ENCODE data around the gene ABCG8. TPM values are rescaled to one million over a fixed set of nuclear protein-coding genes. Genes with fewer than 3 reads are reported as not detected.

The ABCG8 gene
- total and polyA plus RNA-seq, 5 donors, result not detected

- 94% methylated on average over 17 of the region's 17 CpGs for WGBS
- DNase-seq (no peak), ATAC-seq (no peak)
- H3K4me1 ChIP-seq (ENCODE audit: control insufficient read depth, insufficient read depth, low read length), result no peaks in the 10 kb centered on the region
- H3K4me3 ChIP-seq (ENCODE audit: low read length), result no peak overlapping the region
- intact Hi-C loops (cut with DNase I), result no loop called here
- H3K27me3 ChIP-seq (ENCODE audit: control insufficient read depth, insufficient read depth), result no peaks in the 10 kb centered on the region
- no peak overlapping the region for H3K27ac ChIP-seq (ENCODE audit: low read length)
- H3K9me3 ChIP-seq (ENCODE audit: control insufficient read depth, low read length), result no peaks in the 10 kb centered on the region
Observed at GRCh38 chr2:43826305-43827250, 12.2 kb upstream of the ABCG8 start.

- WGBS, result 7% methylated on average over 54 of the region's 54 CpGs
- H3K27ac ChIP-seq (ENCODE audit: low read length), result no peak overlapping the region
- ATAC-seq, result peak; percentile 33 to 35
- H3K4me1 ChIP-seq (ENCODE audit: control insufficient read depth, insufficient read depth, low read length), result no peaks in the 10 kb centered on the region
- H3K4me3 ChIP-seq (ENCODE audit: low read length), result peak overlapping the region; percentile 5
- H3K27me3 ChIP-seq (ENCODE audit: control insufficient read depth, insufficient read depth), result no peaks in the 10 kb centered on the region
- intact Hi-C loops (cut with DNase I), result no loop called here
- H3K9me3 ChIP-seq (ENCODE audit: control insufficient read depth, low read length), result no peaks in the 10 kb centered on the region
- DNase-seq, result peak in 1 of 3 donors; percentile 59
Observed at GRCh38 chr2:43831543-43832294, 7.1 kb upstream of the ABCG8 start.

GRCh38 chr2:43832457-43832856 is 6.3 kb upstream of the ABCG8 start:
- Histone ChIP-seq H3K4me3 (ENCODE audit: low read length) (no peak overlapping the region), H3K4me1 (ENCODE audit: control insufficient read depth, insufficient read depth, low read length) (no peaks in the 10 kb centered on the region), H3K27me3 (ENCODE audit: control insufficient read depth, insufficient read depth) (no peaks in the 10 kb centered on the region), H3K9me3 (ENCODE audit: control insufficient read depth, low read length) (no peaks in the 10 kb centered on the region), H3K27ac (ENCODE audit: low read length) (no peak overlapping the region)
- 58% methylated on average over 3 of the region's 3 CpGs for WGBS
- intact Hi-C loops (cut with DNase I), result no loop called here
- ATAC-seq (no peak), DNase-seq (no peak)

GRCh38 chr2:43837033-43837432 is 1.7 kb upstream of the ABCG8 start:
- no peak for ATAC-seq
- H3K27me3 ChIP-seq (ENCODE audit: control insufficient read depth, insufficient read depth), result no peaks in the 10 kb centered on the region
- no peaks in the 10 kb centered on the region for H3K4me1 ChIP-seq (ENCODE audit: control insufficient read depth, insufficient read depth, low read length)
- no peak for DNase-seq
- 77% methylated on average over 4 of the region's 4 CpGs for WGBS
- H3K9me3 ChIP-seq (ENCODE audit: control insufficient read depth, low read length), result no peaks in the 10 kb centered on the region
- intact Hi-C loops (cut with DNase I), result no loop called here
- H3K4me3 ChIP-seq (ENCODE audit: low read length), result no peak overlapping the region
- H3K27ac ChIP-seq (ENCODE audit: low read length), result no peak overlapping the region

- Histone ChIP-seq H3K4me1 (ENCODE audit: control insufficient read depth, insufficient read depth, low read length) (no peaks in the 10 kb centered on the region), H3K27ac (ENCODE audit: low read length) (no peak overlapping the region), H3K9me3 (ENCODE audit: control insufficient read depth, low read length) (no peaks in the 10 kb centered on the region), H3K27me3 (ENCODE audit: control insufficient read depth, insufficient read depth) (no peaks in the 10 kb centered on the region), H3K4me3 (ENCODE audit: low read length) (no peak overlapping the region)
- ATAC-seq (peak in 1 of 2 donors; percentile 26), DNase-seq (no peak)
- 86% methylated on average over 21 of the region's 21 CpGs for WGBS
- intact Hi-C loops (cut with DNase I), result no loop called here
Observed at GRCh38 chr2:43837831-43838559, 776 bp upstream of the ABCG8 start.

- no peak overlapping the region for H3K4me3 ChIP-seq (ENCODE audit: low read length)
- H3K27ac ChIP-seq (ENCODE audit: low read length), result no peak overlapping the region
- WGBS, result 81% methylated on average over 14 of the region's 14 CpGs
- H3K4me1 ChIP-seq (ENCODE audit: control insufficient read depth, insufficient read depth, low read length), result no peaks in the 10 kb centered on the region
- no peaks in the 10 kb centered on the region for H3K9me3 ChIP-seq (ENCODE audit: control insufficient read depth, low read length)
- intact Hi-C loops (cut with DNase I), result no loop called here
- DNase-seq (no peak), ATAC-seq (no peak)
- no peaks in the 10 kb centered on the region for H3K27me3 ChIP-seq (ENCODE audit: control insufficient read depth, insufficient read depth)
Observed at GRCh38 chr2:43839776-43840564, 1.2 kb downstream of the ABCG8 start.

GRCh38 chr2:43840965-43841364 is 2.2 kb downstream of the ABCG8 start:
- intact Hi-C loops (cut with DNase I), result no loop called here
- DNase-seq (no peak), ATAC-seq (no peak)
- Histone ChIP-seq H3K4me1 (ENCODE audit: control insufficient read depth, insufficient read depth, low read length) (no peaks in the 10 kb centered on the region), H3K9me3 (ENCODE audit: control insufficient read depth, low read length) (no peaks in the 10 kb centered on the region), H3K4me3 (ENCODE audit: low read length) (no peak overlapping the region), H3K27ac (ENCODE audit: low read length) (no peak overlapping the region), H3K27me3 (ENCODE audit: control insufficient read depth, insufficient read depth) (no peaks in the 10 kb centered on the region)
- WGBS, result 56% methylated on average over 5 of the region's 5 CpGs

- intact Hi-C loops (cut with DNase I), result no loop called here
- ATAC-seq, result no peak
- 89% methylated on average over 14 of the region's 14 CpGs for WGBS
- Histone ChIP-seq H3K4me3 (ENCODE audit: low read length) (no peak overlapping the region), H3K9me3 (ENCODE audit: control insufficient read depth, low read length) (no peaks in the 10 kb centered on the region), H3K27ac (ENCODE audit: low read length) (no peak overlapping the region), H3K27me3 (ENCODE audit: control insufficient read depth, insufficient read depth) (no peaks in the 10 kb centered on the region), H3K4me1 (ENCODE audit: control insufficient read depth, insufficient read depth, low read length) (no peaks in the 10 kb centered on the region)
- no peak for DNase-seq
Observed at GRCh38 chr2:43841949-43842865, 3.4 kb downstream of the ABCG8 start.

- H3K27ac ChIP-seq (ENCODE audit: low read length), result no peak overlapping the region
- H3K4me1 ChIP-seq (ENCODE audit: control insufficient read depth, insufficient read depth, low read length), result no peaks in the 10 kb centered on the region
- WGBS, result 85% methylated on average over 9 of the region's 9 CpGs
- intact Hi-C loops (cut with DNase I), result no loop called here
- H3K9me3 ChIP-seq (ENCODE audit: control insufficient read depth, low read length), result no peaks in the 10 kb centered on the region
- DNase-seq (no peak), ATAC-seq (no peak)
- H3K27me3 ChIP-seq (ENCODE audit: control insufficient read depth, insufficient read depth), result no peaks in the 10 kb centered on the region
- H3K4me3 ChIP-seq (ENCODE audit: low read length), result no peak overlapping the region
Observed at GRCh38 chr2:43842866-43843226, 4.1 kb downstream of the ABCG8 start.

GRCh38 chr2:43845181-43845580 is 6.4 kb downstream of the ABCG8 start:
- Histone ChIP-seq H3K27me3 (ENCODE audit: control insufficient read depth, insufficient read depth) (no peaks in the 10 kb centered on the region), H3K4me1 (ENCODE audit: control insufficient read depth, insufficient read depth, low read length) (no peaks in the 10 kb centered on the region), H3K27ac (ENCODE audit: low read length) (no peak overlapping the region), H3K4me3 (ENCODE audit: low read length) (no peak overlapping the region), H3K9me3 (ENCODE audit: control insufficient read depth, low read length) (no peaks in the 10 kb centered on the region)
- 75% methylated on average over 1 of the region's 1 CpG for WGBS
- intact Hi-C loops (cut with DNase I), result no loop called here
- no peak for ATAC-seq
- DNase-seq, result no peak
